A673 (cell line): ENCODE measurements around the gene NUDT15. TPM values are rescaled to one million over a fixed set of nuclear protein-coding genes. Genes with fewer than 3 reads are reported as not detected.

Experiments used
- BruUV-seq: library from RNA; stranded (reverse); fragments of 400-500 nt; replicated peaks from 2 replicates; lab custom pipeline; 2021; lab: Mats Ljungman, UMichigan
- CTCF ChIA-PET: fragments of 300-600 bp; sonication (Branson Sonifier 250); formaldehyde crosslinking; loops from one replicate; lab custom pipeline; 2022; ENCODE audit warnings: antibody characterized with exemption; lab: Charles Lee
- POLR2A ChIA-PET: fragments of 300-600 bp; sonication (Branson Sonifier 250); formaldehyde crosslinking; loops from one replicate; lab custom pipeline; 2022; ENCODE audit warnings: antibody characterized with exemption; ENCODE audit not compliant: low non-redundant PET; lab: Charles Lee
- DNase-seq: peaks from one replicate; pipeline ENCODE4 v3.0.0-alpha.2; 2015; ENCODE audit warnings: low spot score
- H3K27ac ChIP-seq: fragments of 200-600 bp; sonication (generic); 2 replicates; pipeline ENCODE4 v1.5.1; 2016; ENCODE audit warnings: mixed run types, low read depth, mild to moderate bottlenecking, mixed read lengths, antibody characterized with exemption, low read length; ENCODE audit not compliant: poor library complexity, severe bottlenecking
- H3K27me3 ChIP-seq: fragments of 200-600 bp; sonication (generic); replicated peaks from 2 replicates; pipeline ENCODE4 v1.6.1; 2017; ENCODE audit warnings: mixed run types, low read depth, mild to moderate bottlenecking, mixed read lengths, antibody characterized with exemption, low read length; ENCODE audit not compliant: insufficient read depth, poor library complexity
- H3K36me3 ChIP-seq: fragments of 200-600 bp; sonication (generic); 2 replicates; pipeline ENCODE4 v1.6.1; 2016; ENCODE audit warnings: mixed run types, mild to moderate bottlenecking, mixed read lengths, antibody characterized with exemption, low read length; ENCODE audit not compliant: insufficient read depth, poor library complexity, severe bottlenecking
- H3K4me1 ChIP-seq: fragments of 200-600 bp; sonication (generic); 2 replicates; pipeline ENCODE4 v1.6.1; 2017; ENCODE audit warnings: mixed run types, mild to moderate bottlenecking, mixed read lengths, antibody characterized with exemption, low read length; ENCODE audit not compliant: insufficient read depth, poor library complexity, severe bottlenecking
- H3K4me3 ChIP-seq: fragments of 200-600 bp; sonication (generic); 2 replicates; pipeline ENCODE4 v1.5.1; 2016; ENCODE audit warnings: low read depth, mixed run types, mild to moderate bottlenecking, mixed read lengths, low read length; ENCODE audit not compliant: poor library complexity, severe bottlenecking
- H3K9me3 ChIP-seq: fragments of 200-600 bp; sonication (generic); 2 replicates; pipeline ENCODE4 v1.6.1; 2016; ENCODE audit warnings: mixed run types, low read depth, mild to moderate bottlenecking, mixed read lengths, antibody characterized with exemption, low read length; ENCODE audit not compliant: poor library complexity, severe bottlenecking
- EZH2 ChIP-seq: fragments of 200-600 bp; sonication (generic); IDR thresholded peaks from 2 replicates; pipeline ENCODE4 v1.6.1; 2017; ENCODE audit warnings: borderline replicate concordance, low read depth, mild to moderate bottlenecking, mixed read lengths, antibody characterized with exemption, low read length; ENCODE audit not compliant: poor library complexity, severe bottlenecking
- intact Hi-C: fragments of 100-400 bp; cut with micrococcal nuclease; formaldehyde crosslinking; loops from one replicate; pipeline ENCODE4 v1.10.0; 2022; ENCODE audit not compliant: unreplicated experiment
- total RNA-seq: library from RNA; stranded (reverse); gene quantifications from 2 replicates; pipeline ENCODE4 v1.2.3, GENCODE V29; 2021
- TF ChIP-seq, protein P1 (sequence below): fragments of 300-800, 200-600 bp; sonication (generic); conservative IDR thresholded peaks from 2 replicates; pipeline ENCODE4 v1.5.1; 2017; ENCODE audit warnings: low read depth, mild to moderate bottlenecking, antibody characterized with exemption, low read length, moderate library complexity, mixed read lengths

The NUDT15 gene
- total RNA-seq, 1 experiment from 2014 or later = 52.2 TPM

DNA sequence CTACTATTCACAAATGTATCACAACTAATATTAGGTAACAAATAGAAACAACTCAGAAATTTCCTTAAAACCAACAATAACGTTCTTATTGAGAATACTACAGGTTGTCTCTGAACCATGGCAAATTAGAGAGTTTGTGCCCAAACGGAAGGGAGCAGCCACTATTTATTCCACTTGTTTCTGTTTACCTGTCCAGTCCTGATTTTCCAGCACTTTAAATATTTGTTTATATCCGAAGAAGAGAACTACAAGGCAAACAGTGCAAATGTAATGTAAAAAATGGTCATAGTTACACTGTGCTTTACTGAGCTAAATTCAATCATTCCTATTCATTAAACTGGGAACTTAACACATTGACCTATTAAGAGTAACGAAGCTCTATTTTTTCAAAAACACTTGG, 45.7 kb upstream of the NUDT15 start:
- Histone ChIP-seq H3K27ac (no peak overlapping the region), H3K4me3 (no peak overlapping the region), H3K27me3 (no peaks in the 10 kb centered on the region), H3K9me3 (no peaks in the 10 kb centered on the region), H3K4me1 (no peaks in the 10 kb centered on the region), H3K36me3 (peaks cover 48% of the 10 kb centered on the region)
- CTCF ChIA-PET = no interaction called here
- no peak for TF ChIP-seq EZH2
- TF ChIP-seq, protein P1, sequence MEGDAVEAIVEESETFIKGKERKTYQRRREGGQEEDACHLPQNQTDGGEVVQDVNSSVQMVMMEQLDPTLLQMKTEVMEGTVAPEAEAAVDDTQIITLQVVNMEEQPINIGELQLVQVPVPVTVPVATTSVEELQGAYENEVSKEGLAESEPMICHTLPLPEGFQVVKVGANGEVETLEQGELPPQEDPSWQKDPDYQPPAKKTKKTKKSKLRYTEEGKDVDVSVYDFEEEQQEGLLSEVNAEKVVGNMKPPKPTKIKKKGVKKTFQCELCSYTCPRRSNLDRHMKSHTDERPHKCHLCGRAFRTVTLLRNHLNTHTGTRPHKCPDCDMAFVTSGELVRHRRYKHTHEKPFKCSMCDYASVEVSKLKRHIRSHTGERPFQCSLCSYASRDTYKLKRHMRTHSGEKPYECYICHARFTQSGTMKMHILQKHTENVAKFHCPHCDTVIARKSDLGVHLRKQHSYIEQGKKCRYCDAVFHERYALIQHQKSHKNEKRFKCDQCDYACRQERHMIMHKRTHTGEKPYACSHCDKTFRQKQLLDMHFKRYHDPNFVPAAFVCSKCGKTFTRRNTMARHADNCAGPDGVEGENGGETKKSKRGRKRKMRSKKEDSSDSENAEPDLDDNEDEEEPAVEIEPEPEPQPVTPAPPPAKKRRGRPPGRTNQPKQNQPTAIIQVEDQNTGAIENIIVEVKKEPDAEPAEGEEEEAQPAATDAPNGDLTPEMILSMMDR = no peak
- POLR2A ChIA-PET = no interaction called here
- no TSS peak for BruUV-seq
- intact Hi-C loops = no loop called here
- DNase-seq = no peak

DNA sequence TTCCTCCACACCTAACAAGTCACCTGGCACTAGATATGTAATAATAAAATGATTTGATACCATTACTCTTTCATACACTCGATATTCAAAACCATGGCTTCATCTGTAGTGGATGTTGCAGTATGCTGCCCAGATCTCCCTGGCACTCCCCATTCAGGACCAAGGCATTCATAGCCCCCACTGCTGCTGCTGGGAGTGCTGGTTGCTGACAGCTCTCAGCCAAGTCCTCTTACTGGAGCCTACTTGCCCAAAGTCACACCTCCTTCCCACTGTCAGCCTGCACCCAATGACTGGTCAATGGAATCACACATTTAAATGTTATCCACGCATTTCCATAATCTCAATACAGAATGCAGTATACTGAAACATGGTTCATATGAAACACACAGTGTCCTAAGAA, 40.1 kb upstream of the NUDT15 start:
- DNase-seq = no peak
- Histone ChIP-seq H3K4me1 (peaks cover 11% of the 10 kb centered on the region), H3K4me3 (no peak overlapping the region), H3K36me3 (peaks cover 27% of the 10 kb centered on the region), H3K9me3 (no peaks in the 10 kb centered on the region), H3K27ac (no peak overlapping the region), H3K27me3 (no peaks in the 10 kb centered on the region)
- ChIA-PET POLR2A (no interaction called here), CTCF (no interaction called here)
- intact Hi-C loops = no loop called here
- TF ChIP-seq, protein P1 = no peak
- TF ChIP-seq EZH2 = no peak
- BruUV-seq = no TSS peak

DNA sequence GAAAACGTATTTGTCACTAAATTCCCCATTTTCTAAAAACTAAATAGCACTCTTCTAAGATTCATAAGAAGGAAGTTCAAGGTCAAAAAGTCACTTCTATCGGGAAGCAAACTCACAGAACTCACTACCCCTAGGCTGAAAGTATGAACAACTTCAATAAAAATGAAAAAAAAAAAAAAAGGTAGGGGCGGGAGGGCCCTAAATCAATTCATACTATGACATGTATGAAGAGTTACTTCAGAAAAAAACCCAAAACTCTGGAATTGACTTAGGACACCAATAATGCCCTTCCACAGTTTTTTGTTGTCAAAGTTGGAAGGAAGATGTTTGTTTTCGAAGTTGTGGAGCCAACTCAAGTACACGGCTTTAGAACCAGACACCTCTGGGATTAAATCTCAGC, 37.6 kb upstream of the NUDT15 start:
- no peaks in the 10 kb centered on the region for H3K27me3 ChIP-seq
- no TSS peak for BruUV-seq
- ChIA-PET CTCF (no interaction called here), POLR2A (no interaction called here)
- no peak for DNase-seq
- TF ChIP-seq, protein P1 = no peak
- TF ChIP-seq EZH2 = no peak
- no peaks in the 10 kb centered on the region for H3K9me3 ChIP-seq
- H3K4me1 ChIP-seq = peaks cover 11% of the 10 kb centered on the region
- peak overlapping the region; percentile 86 for H3K27ac ChIP-seq
- peak overlapping the region; percentile 85 for H3K4me3 ChIP-seq
- H3K36me3 ChIP-seq = peaks cover 12% of the 10 kb centered on the region
- intact Hi-C loops = no loop called here
